GM18519 (cell line): ENCODE data around the gene VAPB.
"Not testable (repeated sequence)": the region's sequence is repeated elsewhere in the genome, so short reads cannot be mapped to it uniquely, and the experiment has no call there.

ENCODE experiments used
- ATAC-seq: cut with Tn5 transposase; IDR thresholded peaks from one replicate; pipeline ENCODE4 v1.9.1; 2021; ENCODE audit warnings: mild to moderate bottlenecking, moderate library complexity; ENCODE audit not compliant: unreplicated experiment, low FRiP score

The VAPB gene, protein sequence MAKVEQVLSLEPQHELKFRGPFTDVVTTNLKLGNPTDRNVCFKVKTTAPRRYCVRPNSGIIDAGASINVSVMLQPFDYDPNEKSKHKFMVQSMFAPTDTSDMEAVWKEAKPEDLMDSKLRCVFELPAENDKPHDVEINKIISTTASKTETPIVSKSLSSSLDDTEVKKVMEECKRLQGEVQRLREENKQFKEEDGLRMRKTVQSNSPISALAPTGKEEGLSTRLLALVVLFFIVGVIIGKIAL

DNA sequence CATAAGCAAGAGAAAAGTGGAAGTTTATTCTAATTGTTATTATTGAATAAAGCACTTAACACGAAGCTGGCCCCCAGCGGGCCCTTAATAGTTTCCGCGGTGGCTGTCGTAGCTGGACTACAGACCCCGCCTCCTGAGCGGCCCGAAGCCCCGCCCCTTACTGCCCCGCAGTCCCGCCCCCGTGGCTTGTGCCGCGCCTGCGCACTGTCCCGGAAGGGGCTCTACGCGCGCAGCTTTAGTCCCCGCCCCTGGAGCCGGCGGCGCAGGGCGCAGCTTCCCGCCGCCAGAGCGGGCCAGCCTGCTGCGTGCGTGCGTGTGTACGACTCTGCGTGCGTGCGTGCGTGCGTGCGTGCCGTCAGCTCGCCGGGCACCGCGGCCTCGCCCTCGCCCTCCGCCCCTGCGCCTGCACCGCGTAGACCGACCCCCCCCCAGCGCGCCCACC is at the start of gene VAPB:
Gene VAPB (plus strand): TSS at position 348 of the 442 bp plus-strand sequence. CDS start 231 bp downstream, outside the sequence.
- peak; percentile 88 for ATAC-seq

DNA sequence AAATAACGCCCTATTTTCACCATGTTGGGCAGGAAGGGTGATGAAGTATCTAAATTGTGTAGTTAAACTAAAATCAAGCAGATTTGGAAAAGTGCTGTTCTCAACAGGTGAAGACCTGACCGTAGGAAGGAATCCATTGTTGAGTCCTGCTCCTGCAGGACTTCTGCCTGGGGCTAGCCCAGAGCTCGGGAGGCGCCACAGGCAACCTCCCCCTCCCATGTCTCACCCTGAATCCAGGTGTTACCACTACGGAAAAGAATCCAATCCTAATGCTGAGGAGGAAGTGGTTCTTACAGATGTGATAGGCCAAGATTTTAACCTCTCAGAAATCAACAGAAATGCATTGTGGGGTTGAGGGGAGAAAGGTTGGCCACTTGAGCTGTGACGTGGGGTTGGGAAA is 49.3 kb upstream of the VAPB start:
- no peak for ATAC-seq

DNA sequence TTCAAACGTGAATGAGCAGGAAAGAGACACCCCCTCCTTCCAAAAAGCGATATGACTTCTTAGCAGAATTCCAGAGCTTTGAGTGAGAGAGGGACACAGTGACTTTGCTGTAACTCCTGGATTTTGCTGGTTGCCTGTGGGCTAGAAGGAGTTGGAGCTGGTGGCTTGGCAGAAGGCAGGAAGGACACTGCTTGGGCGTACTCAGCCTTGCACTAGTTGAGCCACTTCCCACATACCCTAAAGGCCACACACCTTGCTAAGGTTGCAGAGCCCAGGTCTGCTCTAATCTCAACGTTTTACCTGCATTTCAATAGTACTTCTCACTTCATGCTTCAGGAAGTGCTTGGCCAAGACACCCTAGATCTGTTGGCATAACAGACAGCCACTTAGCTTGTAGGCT is 48.9 kb upstream of the VAPB start:
- no peak for ATAC-seq

DNA sequence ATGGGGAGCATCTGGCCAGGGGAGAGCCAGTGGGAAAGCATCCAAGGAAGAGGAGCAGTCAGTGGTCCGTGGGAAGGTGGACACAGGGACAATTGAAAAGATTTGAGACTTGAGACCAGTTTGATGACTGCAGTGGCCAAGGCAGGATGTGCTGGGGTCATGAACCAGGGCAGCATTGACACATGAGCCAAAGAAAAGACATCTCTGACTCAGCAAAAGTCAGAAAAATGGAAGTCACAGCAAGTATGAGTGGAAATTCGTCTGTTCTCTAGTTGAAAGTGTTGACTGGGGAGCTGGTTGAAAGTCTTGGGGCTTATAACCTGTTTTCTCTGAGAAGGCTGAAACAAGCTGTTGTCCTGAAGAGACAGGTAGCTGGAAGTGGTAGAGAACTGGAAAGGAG is 48.2 kb upstream of the VAPB start:
- no peak for ATAC-seq

DNA sequence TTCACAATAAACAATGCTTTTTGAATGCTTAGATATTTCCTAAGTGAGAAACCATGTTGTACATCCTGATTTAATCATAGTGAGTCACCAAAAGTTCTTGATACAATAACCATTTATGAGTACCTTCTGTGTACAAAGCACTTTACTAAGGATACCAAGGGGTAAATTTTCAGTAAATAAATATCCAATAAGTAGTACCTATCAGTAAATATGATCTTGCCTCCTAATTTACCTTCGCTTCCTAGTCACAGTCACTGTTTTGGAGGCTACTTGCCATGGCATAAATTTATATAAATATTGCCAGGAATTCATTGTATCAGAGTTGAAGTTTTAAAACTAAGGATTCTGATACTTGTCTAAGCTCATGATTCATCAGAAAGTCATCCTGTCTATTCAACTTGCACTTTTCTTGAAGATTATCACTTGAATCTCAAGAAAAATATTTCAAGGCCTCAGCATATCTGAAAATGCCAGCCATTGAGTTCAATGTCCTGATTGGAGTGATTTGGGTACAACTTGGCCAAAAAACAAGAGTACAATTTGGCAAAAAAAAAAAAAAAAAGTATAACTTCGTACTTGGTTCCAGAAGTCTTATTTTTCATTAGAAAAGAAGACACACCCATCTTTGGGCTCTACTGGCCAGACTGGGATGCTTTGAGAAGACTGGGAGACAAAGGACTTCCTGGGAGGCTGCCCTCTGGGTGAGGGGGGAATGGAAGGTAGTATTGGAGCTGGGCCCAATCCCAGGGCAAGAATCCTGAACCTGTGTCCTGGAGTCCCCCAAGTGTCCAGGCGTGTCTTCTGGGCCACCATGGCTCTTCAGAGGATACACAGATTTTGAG is 46.7 kb upstream of the VAPB start:
- no peak for ATAC-seq

DNA sequence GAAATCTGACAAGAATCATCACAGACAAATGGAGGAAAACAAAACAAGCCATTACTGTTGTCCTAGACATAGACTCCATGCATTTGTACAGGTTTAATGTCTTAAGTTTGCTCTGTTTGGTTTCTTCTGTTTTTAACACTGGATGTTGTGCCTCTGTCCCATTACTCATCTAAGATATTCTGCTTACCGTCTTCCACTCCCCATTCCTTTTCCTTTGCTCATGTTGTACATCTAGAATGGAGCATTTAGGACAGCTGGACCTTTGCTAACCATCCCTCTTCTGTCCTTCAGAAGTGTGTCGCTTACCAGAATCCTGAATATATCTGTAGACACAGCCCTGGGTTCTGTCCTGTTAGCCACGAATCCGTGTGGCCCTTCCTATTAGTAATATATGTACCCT is 44.3 kb upstream of the VAPB start:
- ATAC-seq = no peak

DNA sequence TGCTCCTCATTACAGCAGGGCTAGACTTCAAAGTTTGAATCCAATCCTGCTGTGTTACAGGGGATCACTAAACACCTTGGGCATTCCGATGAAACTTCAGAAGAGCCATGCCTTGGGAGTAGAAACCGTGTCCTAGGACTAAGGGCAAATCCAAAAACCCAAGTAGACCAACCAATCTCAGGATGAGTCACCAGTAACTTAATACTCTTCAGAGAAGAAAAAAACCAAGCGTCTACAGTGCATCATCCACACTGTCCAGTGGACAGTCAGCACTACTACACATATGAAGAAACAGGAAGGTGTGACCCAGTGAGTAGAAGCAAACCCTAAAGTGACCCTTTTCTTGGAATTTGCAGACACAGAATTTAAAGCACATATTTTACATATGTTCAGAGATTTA is 39.5 kb upstream of the VAPB start:
- no peak for ATAC-seq

DNA sequence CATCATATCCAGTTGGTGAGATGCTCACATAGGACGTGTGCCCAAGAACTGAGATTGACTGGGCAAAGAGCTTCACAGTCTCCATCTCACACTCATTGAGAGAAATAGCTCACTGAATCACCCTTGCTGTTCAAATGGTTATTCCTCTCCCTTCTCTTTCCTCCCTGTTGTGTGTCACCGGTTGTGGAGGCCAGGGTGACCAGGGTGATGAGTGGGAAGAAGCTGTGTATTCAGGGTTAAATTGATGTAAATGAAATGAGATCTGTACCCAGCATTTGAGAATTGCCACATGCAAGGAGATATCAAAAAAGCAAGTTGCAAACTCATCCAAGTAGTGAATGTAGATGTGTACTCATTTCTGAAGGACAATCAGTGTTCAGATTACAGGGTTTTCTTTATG is 36.6 kb upstream of the VAPB start:
- ATAC-seq = no peak

DNA sequence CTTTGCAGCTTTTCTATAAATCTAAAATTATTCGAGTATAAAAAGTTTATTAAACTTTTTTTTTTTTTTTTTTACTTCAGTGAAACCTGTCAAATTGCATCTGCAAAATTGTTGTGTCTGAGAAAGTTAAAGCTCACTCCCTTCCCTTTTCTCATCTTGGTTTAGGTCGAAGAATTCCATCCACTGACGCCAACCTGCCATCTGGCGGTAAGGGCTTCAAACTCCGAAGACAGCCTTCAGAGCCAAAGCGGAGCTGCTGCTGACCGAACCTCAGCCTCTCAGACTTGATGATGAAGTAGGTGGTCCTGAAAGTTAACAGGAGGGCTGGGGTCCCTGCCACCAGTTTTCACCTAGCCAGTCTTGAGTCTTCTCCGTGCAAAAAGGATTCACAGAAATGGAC is 29.6 kb upstream of the VAPB start:
- ATAC-seq = no peak

DNA sequence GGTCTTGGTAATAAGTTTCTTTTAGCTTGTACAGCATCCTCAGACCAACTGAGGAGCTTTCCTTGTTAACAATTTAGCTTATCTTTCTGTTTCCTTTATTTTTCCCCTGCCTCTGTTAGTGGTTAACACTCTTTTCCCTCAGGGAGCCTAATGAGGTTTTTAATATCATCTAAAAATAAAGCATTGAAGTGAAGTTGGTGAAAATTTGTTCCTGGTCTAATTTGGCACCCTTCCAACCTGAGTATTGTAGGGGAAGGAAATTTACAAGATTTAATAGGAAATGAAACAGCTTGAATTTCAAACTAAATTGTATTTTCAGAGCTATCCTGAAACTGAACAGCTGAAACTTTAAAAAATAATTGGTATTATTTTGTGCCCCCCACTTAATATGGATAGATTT is 28.1 kb upstream of the VAPB start:
- ATAC-seq = no peak

DNA sequence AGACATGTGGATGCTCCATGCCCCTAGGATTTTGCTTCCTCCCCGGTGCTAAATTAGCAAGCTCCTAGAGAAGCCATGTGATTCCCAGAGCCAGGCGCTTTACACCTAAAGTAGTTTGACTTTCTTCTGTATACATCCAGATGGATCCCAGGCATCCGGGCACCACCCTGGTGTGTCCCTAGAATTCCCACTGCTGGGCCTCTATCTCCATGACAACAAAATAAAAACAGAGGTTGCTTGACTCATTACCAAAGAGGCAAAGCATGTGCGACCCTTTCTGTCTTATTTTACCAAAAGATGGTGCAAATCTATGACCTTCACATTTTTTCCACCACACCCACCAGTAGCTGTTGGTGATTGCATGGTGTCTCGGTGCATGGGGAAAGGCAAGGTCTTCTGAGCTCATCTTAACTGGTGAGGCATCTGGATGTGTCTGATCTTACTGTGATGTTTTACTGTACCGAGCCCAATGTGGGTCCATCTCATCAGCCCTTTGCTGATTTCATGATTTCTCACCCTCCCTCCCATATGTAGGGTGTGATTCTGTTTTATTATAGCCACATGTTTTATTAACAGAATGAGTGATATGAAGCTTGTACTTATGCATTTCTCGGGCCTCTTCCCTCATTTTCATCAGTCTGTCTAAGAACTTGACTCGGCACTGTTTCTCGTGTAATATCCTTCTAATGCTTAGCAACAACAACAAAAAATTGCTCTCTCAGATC is 27.4 kb upstream of the VAPB start:
- no peak for ATAC-seq

DNA sequence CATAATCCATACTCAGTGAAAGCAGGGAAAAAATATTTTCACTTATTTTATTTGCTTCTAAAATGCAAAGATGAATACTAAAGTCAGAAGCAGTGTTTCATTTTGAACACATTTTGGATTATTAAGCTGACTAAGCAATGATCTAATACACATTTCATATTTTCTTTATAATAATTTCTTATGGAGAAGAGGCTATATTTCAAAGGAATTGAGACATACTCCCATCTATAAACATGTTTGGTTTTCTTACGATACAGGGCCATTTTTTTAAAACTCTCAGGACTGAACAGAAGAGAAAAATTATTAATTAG is 26.9 kb upstream of the VAPB start:
- ATAC-seq = no peak

DNA sequence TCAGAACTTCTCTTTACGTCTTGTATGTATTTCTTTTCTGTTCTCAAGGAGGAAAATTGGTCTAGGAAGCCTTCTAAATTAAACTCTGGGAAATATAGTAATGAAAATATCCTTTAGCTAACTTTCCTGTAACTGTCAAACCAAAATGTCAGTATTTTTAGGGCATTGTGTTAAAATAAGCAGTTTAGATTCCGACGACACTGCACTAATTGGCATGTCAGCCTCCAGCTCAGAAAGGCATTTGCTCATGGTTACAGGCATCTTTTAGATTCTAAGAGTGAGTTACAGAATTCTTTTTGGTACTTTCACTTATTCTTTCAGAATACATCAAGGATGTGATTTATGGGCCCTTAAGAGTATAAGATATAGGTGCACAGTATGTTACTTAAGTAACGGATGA is 26.1 kb upstream of the VAPB start:
- ATAC-seq = no peak

DNA sequence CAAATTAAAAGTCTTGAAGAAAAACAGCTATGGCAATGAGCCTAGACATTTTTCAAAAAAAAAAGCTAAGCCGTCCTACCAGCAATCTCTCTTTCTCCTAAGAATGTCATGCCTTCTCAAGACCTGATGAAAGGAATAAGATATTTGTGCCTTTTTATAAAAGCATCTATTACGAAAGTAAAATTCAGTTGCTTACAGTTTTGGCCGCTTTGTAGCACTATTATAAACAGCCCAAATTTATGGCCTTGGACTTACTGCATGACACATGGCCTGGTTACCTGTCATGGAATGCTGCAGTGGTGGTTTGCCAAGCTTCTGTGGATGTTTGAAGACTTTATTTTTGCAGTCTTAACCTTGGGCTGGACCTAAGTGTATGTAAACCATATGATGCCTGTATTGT is 22.2 kb upstream of the VAPB start:
- ATAC-seq = no peak

DNA sequence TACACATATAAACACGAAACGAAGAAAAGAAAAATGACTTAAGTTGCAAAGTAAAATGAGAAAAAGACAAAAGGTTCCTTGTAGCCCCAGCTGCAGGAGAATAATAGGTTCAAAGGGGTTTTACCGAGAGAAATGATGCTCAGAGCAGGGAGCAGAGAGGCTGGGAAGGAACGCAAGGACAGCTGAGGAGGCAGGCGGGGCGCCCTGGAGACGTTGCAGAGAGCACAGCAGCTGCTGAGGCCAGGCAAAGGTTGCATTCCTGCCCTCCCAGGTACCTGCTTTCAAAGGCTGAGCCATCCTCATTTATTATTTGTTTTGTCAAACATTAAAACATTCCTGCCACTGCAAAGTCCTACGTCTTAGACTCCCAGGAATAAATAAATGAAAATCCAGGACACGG is 16.2 kb upstream of the VAPB start:
- ATAC-seq = no peak

DNA sequence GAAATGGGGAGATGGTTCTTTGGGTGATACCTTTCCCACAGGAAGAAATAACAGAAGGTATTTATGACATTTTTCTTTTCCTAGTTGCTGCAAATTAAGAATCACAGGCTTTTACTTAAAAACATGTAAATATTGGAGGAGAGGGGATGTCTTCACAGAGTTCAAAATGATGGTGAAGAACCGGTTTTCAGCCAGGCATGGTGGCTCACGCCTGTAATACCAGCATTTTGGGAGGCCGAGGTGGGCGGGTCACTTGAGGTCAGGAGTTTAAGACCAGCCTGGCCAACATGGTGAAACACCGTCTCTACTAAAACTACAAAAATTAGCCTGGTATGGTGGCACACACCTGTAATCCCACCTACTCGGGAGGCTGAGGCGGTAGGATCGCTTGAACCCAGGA is 15.7 kb upstream of the VAPB start:
- ATAC-seq = not testable (repeated sequence)

DNA sequence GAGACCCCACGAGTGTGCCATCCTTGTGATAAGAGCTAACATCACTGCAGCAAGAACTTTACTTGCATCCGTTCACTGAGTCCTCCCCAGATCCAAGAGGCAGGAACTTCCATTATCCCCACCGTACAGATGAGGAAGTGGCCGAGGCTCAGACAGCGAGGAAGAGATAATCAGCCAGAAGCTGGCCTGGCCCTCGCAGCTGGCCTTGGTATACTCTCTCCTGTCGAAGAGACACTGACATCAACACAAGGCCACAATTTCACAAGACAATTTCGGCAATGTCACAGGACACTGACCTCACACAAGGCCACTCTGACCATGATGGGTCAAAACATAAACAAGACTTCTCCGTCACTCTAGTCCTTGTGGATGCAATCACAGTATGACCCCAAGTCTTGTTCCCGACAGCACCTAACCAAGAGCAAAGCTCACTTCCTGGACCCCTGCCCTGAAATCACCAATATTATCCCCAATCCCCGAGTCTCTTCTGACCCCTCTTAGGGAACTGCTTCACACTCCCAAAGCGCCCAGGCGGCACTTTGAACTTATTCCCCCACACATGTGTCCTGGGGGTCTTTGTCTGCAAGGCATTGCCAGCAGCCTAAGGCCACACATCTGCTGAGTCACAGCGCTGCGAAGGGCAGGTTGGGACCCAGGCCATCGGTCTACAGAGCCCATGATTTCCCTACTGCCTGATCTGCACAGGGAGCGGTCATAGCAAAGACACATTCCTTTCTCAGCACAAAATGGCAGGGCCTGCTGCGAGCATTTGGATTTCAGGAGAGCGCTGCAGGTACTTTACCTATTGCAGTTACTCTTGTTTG is 14.8 kb upstream of the VAPB start:
- no peak for ATAC-seq

DNA sequence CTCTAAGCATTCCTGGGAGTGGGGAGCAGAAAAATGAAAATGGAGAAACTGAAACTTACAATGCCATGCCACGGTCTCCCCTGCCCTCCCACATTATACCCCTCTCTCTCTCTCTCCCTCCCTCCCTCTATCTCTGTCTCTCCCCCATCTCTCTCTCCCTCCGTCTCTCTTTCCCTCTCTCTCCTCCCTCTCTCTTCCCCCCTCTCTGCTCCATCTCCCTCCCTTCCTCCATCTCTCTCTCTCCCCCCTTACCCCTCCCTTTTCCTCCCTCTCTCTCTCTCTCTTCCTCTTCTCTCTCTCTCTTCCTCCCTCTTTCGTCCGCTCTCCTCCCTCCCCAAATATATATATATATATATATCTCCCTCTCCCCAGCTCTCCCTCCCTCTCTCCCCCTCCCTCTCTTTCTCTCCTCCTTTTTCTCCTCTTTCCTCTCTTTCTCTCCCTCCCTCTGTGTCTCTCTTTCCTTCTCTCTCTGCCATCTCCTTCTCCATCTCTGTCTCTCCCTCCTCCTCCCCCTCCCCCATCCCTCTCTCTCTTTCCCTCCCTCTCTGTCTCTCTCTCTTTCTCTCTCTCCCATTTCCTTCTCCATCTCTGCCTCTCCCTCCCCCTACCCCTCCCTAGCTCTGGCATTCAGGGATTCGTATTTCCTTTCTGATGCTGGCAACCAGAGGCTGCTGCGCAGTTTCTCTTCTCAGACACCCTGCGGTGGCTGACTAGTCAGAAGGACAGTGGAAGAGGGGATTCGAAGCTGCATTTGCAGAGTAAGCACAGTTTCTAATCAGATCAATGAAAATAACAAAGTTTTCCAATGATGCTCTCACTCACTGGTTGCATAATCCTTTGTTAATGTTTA is 13.9 kb upstream of the VAPB start:
- no peak for ATAC-seq

DNA sequence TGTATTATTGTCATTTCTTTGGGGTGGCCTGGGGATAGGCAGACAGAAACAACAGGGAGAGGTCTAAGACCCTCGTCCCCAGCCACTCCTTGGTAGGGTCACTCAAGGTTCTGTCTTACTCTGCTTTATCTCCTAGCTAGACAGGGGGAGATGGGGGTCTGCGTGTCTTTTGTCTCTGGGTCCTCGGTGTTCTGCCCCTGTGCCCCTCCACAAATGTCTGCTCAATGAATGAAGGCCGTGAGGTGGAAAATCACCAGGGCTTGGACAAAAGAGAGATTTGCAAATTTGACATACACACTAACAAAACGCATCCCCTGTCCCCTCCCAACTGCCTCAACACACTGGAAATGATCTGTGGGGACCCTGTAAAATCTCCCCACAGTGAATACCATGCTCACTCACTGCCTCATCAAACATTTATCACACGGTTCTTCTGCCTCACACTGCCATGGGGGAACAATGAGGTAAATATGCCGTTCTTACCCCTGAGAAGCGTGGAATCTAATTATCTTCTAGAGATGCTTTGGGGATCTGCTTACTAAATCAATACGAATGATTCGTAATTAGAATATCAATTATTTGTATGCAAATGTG is 13.2 kb upstream of the VAPB start:
- no peak for ATAC-seq
